IPS-18c (cell line): Measurements from ENCODE around the gene TXNRD2.

Experiments
- H3K4me3 ChIP-seq: 2 replicates; pipeline ENCODE4 v1.7.0; 2013; ENCODE audit warnings: low read depth, mild to moderate bottlenecking, low read length, moderate library complexity; ENCODE audit not compliant: insufficient read depth
- H3K9me3 ChIP-seq: one replicate; pipeline ENCODE4 v1.6.1; 2013; ENCODE audit warnings: mild to moderate bottlenecking, low read length, moderate library complexity; ENCODE audit not compliant: control insufficient read depth, insufficient read depth

TXNRD2 gene

GRCh38 chr22:19854778-19855503, 86.7 kb downstream of the TXNRD2 start, which contains the start of the genes GNB1L and RTL10:
TSS of gene GNB1L (minus strand) at chr22:19854874. CDS start at chr22:19821355, 33,519 bp downstream.
TSS of gene RTL10 (minus strand) at chr22:19854874. CDS start at chr22:19852261, 2,613 bp downstream.
- H3K4me3 ChIP-seq = peak within 1 kb of the TSS; percentile 92
- H3K9me3 ChIP-seq = no peaks in the 10 kb centered on the region

GRCh38 chr22:19853879-19854777, 87.5 kb downstream of the TXNRD2 start:
- H3K4me3 ChIP-seq = peak overlapping the region; percentile 92
- H3K9me3 ChIP-seq = no peaks in the 10 kb centered on the region

- no peaks in the 10 kb centered on the region for H3K9me3 ChIP-seq
- peak overlapping the region; percentile 92 for H3K4me3 ChIP-seq
These were observed 88.3 kb downstream of the TXNRD2 start for GRCh38 chr22:19853058-19853878.

- Histone ChIP-seq H3K4me3 (no peak overlapping the region), H3K9me3 (no peaks in the 10 kb centered on the region)
These were observed 89.3 kb downstream of the TXNRD2 start for GRCh38 chr22:19852177-19852781.

GRCh38 chr22:19851291-19852176, 90.1 kb downstream of the TXNRD2 start:
- peaks cover 2% of the 10 kb centered on the region for H3K9me3 ChIP-seq
- H3K4me3 ChIP-seq = no peak overlapping the region

- H3K4me3 ChIP-seq = no peak overlapping the region
These were observed 90.9 kb downstream of the TXNRD2 start for GRCh38 chr22:19850763-19851109.

GRCh38 chr22:19849835-19850762, 91.5 kb downstream of the TXNRD2 start:
- Histone ChIP-seq H3K4me3 (no peak overlapping the region), H3K9me3 (peaks cover 2% of the 10 kb centered on the region)

More at GRCh38 chr22:19850763-19851109, 90.9 kb downstream of the TXNRD2 start:
- H3K9me3 ChIP-seq = peaks cover 2% of the 10 kb centered on the region

- H3K9me3 ChIP-seq = peaks cover 2% of the 10 kb centered on the region
- H3K4me3 ChIP-seq = no peak overlapping the region
These were observed 93.1 kb downstream of the TXNRD2 start for GRCh38 chr22:19848298-19849224.

GRCh38 chr22:19847345-19847632, 94.3 kb downstream of the TXNRD2 start:
- H3K9me3 ChIP-seq = peaks cover 2% of the 10 kb centered on the region
- H3K4me3 ChIP-seq = no peak overlapping the region

- H3K9me3 ChIP-seq = peaks cover 2% of the 10 kb centered on the region
- no peak overlapping the region for H3K4me3 ChIP-seq
These were observed 94.8 kb downstream of the TXNRD2 start for GRCh38 chr22:19846620-19847344.

GRCh38 chr22:19845054-19845722, 96.4 kb downstream of the TXNRD2 start:
- Histone ChIP-seq H3K9me3 (peaks cover 2% of the 10 kb centered on the region), H3K4me3 (no peak overlapping the region)

- H3K4me3 ChIP-seq = no peak overlapping the region
These were observed 97.1 kb downstream of the TXNRD2 start for GRCh38 chr22:19844377-19845053.

GRCh38 chr22:19843857-19844376, 97.7 kb downstream of the TXNRD2 start:
- Histone ChIP-seq H3K9me3 (peaks cover 2% of the 10 kb centered on the region), H3K4me3 (no peak overlapping the region)

More at GRCh38 chr22:19844377-19845053, 97.1 kb downstream of the TXNRD2 start:
- H3K9me3 ChIP-seq = peaks cover 2% of the 10 kb centered on the region
